Measurements from ENCODE around the gene NOD1.

DNA sequence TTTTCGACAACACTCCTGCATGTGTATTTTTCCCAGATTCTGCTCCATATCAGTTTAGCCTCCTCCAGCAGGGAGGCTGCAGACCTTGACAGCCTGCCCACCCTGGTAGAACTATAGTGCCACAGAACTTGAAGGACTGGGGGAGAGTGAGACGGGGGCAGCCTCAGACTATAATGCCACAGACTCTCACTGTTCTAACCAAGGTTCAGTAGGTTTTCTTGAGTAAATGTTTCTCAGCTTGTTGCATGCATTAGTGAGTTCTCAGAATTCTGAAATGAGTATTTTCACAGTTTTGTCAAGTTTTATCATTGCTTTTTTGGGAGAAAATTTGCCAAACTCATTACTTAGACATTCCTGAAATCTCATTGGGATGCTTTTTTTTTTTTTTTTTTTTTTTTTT lies 98.3 kb downstream of the NOD1 start:
- TF ChIP-seq, protein P1, sequence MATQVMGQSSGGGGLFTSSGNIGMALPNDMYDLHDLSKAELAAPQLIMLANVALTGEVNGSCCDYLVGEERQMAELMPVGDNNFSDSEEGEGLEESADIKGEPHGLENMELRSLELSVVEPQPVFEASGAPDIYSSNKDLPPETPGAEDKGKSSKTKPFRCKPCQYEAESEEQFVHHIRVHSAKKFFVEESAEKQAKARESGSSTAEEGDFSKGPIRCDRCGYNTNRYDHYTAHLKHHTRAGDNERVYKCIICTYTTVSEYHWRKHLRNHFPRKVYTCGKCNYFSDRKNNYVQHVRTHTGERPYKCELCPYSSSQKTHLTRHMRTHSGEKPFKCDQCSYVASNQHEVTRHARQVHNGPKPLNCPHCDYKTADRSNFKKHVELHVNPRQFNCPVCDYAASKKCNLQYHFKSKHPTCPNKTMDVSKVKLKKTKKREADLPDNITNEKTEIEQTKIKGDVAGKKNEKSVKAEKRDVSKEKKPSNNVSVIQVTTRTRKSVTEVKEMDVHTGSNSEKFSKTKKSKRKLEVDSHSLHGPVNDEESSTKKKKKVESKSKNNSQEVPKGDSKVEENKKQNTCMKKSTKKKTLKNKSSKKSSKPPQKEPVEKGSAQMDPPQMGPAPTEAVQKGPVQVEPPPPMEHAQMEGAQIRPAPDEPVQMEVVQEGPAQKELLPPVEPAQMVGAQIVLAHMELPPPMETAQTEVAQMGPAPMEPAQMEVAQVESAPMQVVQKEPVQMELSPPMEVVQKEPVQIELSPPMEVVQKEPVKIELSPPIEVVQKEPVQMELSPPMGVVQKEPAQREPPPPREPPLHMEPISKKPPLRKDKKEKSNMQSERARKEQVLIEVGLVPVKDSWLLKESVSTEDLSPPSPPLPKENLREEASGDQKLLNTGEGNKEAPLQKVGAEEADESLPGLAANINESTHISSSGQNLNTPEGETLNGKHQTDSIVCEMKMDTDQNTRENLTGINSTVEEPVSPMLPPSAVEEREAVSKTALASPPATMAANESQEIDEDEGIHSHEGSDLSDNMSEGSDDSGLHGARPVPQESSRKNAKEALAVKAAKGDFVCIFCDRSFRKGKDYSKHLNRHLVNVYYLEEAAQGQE (IDR thresholded peaks at IDR 0.05; ENCODE audit: insufficient replicate concordance, low read depth): no peak
- TF ChIP-seq, protein P2, sequence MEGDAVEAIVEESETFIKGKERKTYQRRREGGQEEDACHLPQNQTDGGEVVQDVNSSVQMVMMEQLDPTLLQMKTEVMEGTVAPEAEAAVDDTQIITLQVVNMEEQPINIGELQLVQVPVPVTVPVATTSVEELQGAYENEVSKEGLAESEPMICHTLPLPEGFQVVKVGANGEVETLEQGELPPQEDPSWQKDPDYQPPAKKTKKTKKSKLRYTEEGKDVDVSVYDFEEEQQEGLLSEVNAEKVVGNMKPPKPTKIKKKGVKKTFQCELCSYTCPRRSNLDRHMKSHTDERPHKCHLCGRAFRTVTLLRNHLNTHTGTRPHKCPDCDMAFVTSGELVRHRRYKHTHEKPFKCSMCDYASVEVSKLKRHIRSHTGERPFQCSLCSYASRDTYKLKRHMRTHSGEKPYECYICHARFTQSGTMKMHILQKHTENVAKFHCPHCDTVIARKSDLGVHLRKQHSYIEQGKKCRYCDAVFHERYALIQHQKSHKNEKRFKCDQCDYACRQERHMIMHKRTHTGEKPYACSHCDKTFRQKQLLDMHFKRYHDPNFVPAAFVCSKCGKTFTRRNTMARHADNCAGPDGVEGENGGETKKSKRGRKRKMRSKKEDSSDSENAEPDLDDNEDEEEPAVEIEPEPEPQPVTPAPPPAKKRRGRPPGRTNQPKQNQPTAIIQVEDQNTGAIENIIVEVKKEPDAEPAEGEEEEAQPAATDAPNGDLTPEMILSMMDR (IDR thresholded peaks at IDR 0.05; ENCODE audit: insufficient read depth, low read length): no peak
- TF ChIP-seq POLR2AphosphoS5 (IDR thresholded peaks at IDR 0.05; ENCODE audit: low read depth): no peak
